GM12878 (cell line): ENCODE measurements around the gene COL13A1. TPM values are rescaled to one million over a fixed set of nuclear protein-coding genes. Genes with fewer than 3 reads are reported as not detected.

ENCODE experiments used
- ATAC-seq: fragments of 200-7000 bp; cut with Tn5 transposase; 3 replicates; pipeline ENCODE4 v1.9.1; 2020; ENCODE audit warnings: mild to moderate bottlenecking, moderate library complexity
- BruUV-seq: library from RNA; stranded (reverse); fragments of 400-500 nt; replicated peaks from 2 replicates; lab custom pipeline; 2021; lab: Mats Ljungman, UMichigan
- CTCF ChIA-PET: fragments of 300-600 bp; sonication (Branson Sonifier 250); formaldehyde crosslinking; extraction: SDS; loops from one replicate; lab custom pipeline; 2021; ENCODE audit warnings: inconsistent platforms; lab: Yijun Ruan, JAX
- POLR2A ChIA-PET: fragments of 350-600 bp; formaldehyde crosslinking; extraction: SDS; loops from one replicate; lab custom pipeline; 2021; ENCODE audit warnings: inconsistent platforms; lab: Charles Lee
- RAD21 ChIA-PET: fragments of 300-600 bp; sonication (Branson Sonifier 250); formaldehyde crosslinking; loops from one replicate; lab custom pipeline; 2023; ENCODE audit warnings: antibody characterized with exemption; ENCODE audit not compliant: unreplicated experiment; lab: Charles Lee
- SMC1A ChIA-PET: fragments of 300-600 bp; sonication (Branson Sonifier 250); formaldehyde crosslinking; loops from one replicate; lab custom pipeline; 2023; ENCODE audit not compliant: unreplicated experiment, uncharacterized antibody; lab: Charles Lee
- DNase-seq: peaks from one replicate; pipeline ENCODE4 v3.0.0-alpha.2; 2011; ENCODE audit warnings: low read depth, low spot score
- FAIRE-seq: peaks from 3 replicates; lab custom pipeline; 2011; peaks lifted over from hg19 to GRCh38; lab: Jason Lieb, UNC
- H2AFZ ChIP-seq: 2 replicates; pipeline ENCODE4 v1.6.0; 2011; ENCODE audit warnings: low read depth, low read length, control low read depth; ENCODE audit not compliant: control insufficient read depth
- H3K27ac ChIP-seq: 2 replicates; pipeline ENCODE4 v1.5.1; 2011; ENCODE audit warnings: control low read depth; ENCODE audit not compliant: control insufficient read depth, insufficient read depth
- H3K27me3 ChIP-seq, 2 experiments: replicated peaks in 1 of 2; 2 replicates each; pipeline versions ENCODE4 v1.6.0 to v1.6.1; 2011; ENCODE audit warnings: low read length in 1 of 2; ENCODE audit not compliant: control insufficient read depth in 2 of 2, insufficient read depth in 2 of 2
- H3K36me3 ChIP-seq, 2 experiments: 2 replicates each; pipeline ENCODE4 v1.5.1; 2011; ENCODE audit warnings: low read length in 1 of 2; ENCODE audit not compliant: control insufficient read depth in 2 of 2, insufficient read depth in 2 of 2
- H3K4me1 ChIP-seq: 2 replicates; pipeline ENCODE4 v1.6.1; 2011; ENCODE audit warnings: mild to moderate bottlenecking, low read length, moderate library complexity, mixed read lengths; ENCODE audit not compliant: control insufficient read depth, insufficient read depth
- H3K4me2 ChIP-seq: 2 replicates; pipeline ENCODE4 v1.6.0; 2011; ENCODE audit warnings: control low read depth; ENCODE audit not compliant: control insufficient read depth, insufficient read depth
- H3K4me3 ChIP-seq: fragments of 200-600 bp; sonication (generic); 2 replicates; pipeline ENCODE4 v1.5.1; 2016
- H3K79me2 ChIP-seq: 2 replicates; pipeline ENCODE4 v1.6.0; 2011; ENCODE audit warnings: low read length; ENCODE audit not compliant: control insufficient read depth, insufficient read depth
- H3K9ac ChIP-seq: 2 replicates; pipeline ENCODE4 v1.8.0; 2011; ENCODE audit warnings: low read length, control low read depth, mixed read lengths; ENCODE audit not compliant: control insufficient read depth, insufficient read depth
- H3K9me3 ChIP-seq: replicated peaks from 3 replicates; pipeline ENCODE4 v1.5.1; 2011; ENCODE audit warnings: mild to moderate bottlenecking, low read length; ENCODE audit not compliant: control insufficient read depth, insufficient read depth
- H4K20me1 ChIP-seq: 2 replicates; pipeline ENCODE4 v1.6.0; 2011; ENCODE audit not compliant: control insufficient read depth, insufficient read depth
- BHLHE40 ChIP-seq, 2 experiments: fragments of 450-650 bp in 1 of 2; IDR thresholded peaks; 2 replicates each; pipeline ENCODE4 v1.6.1; 2011 to 2017; ENCODE audit warnings: low read depth in 2 of 2, borderline replicate concordance in 1 of 2, improper control_type of control experiment in 1 of 2, low read length in 1 of 2, mild to moderate bottlenecking in 1 of 2
- CREB1 ChIP-seq: IDR thresholded peaks from 2 replicates; pipeline ENCODE4 v1.6.1; 2012; ENCODE audit warnings: low read depth, mild to moderate bottlenecking, inconsistent platforms
- IKZF1 ChIP-seq: fragments of 450-650 bp; conservative IDR thresholded peaks from 2 replicates; pipeline ENCODE4 v1.6.1; 2017; ENCODE audit warnings: antibody characterized with exemption, mild to moderate bottlenecking
- JUNB ChIP-seq: IDR thresholded peaks from 2 replicates; pipeline ENCODE4 v1.6.1; 2016; ENCODE audit warnings: antibody characterized with exemption, mild to moderate bottlenecking
- KDM1A ChIP-seq: fragments of 200-600 bp; sonication (generic); IDR thresholded peaks from 2 replicates; pipeline ENCODE4 v1.6.1; 2016; ENCODE audit warnings: borderline replicate concordance
- POU2F2 ChIP-seq: IDR thresholded peaks from 3 replicates; pipeline ENCODE4 v1.6.1; 2011; ENCODE audit warnings: low read depth, mild to moderate bottlenecking, low read length, borderline replicate concordance
- RB1 ChIP-seq: fragments of 450-650 bp; formaldehyde crosslinking; IDR thresholded peaks from 2 replicates; pipeline ENCODE4 v1.6.1; 2017; ENCODE audit warnings: mild to moderate bottlenecking, borderline replicate concordance
- SMARCA5 ChIP-seq: fragments of 450-650 bp; IDR thresholded peaks from 2 replicates; pipeline ENCODE4 v1.6.1; 2017; ENCODE audit warnings: mild to moderate bottlenecking
- TAF1 ChIP-seq: IDR thresholded peaks from 2 replicates; pipeline ENCODE4 v1.6.1; 2011; ENCODE audit warnings: mild to moderate bottlenecking, low read depth, low read length, borderline replicate concordance
- ZNF622 ChIP-seq: fragments of 450-650 bp; IDR thresholded peaks from 2 replicates; pipeline ENCODE4 v1.6.1; 2017; ENCODE audit warnings: mild to moderate bottlenecking, inconsistent platforms
- ZZZ3 ChIP-seq: IDR thresholded peaks from 2 replicates; pipeline ENCODE4 v1.6.1; 2011; ENCODE audit warnings: low read depth; ENCODE audit not compliant: control insufficient read depth, insufficient read length
- WGBS: methylation state at CpG from one replicate; pipeline ENCODE4 v1.1.6; 2016; ENCODE audit warnings: low lambda C conversion rate; ENCODE audit not compliant: insufficient replicate concordance, insufficient coverage; ENCODE audit errors: missing lambda C conversion rate; 5-methylcytosine and 5-hydroxymethylcytosine counted together
- in situ Hi-C: fragments of 300-500 bp; cut with MboI; formaldehyde crosslinking; loops from 9 replicates; pipeline ENCODE4 v1.14.3; 2018; ENCODE audit warnings: mixed read lengths
- intact Hi-C: fragments of 100-400 bp; cut with micrococcal nuclease; formaldehyde crosslinking; loops from one replicate; pipeline ENCODE4 v1.14.2; 2022; ENCODE audit not compliant: unreplicated experiment
- polyA plus RNA-seq, 11 experiments: library from polyadenylated mRNA; depleted of rRNA in 4 of 11; unstranded in 6 of 11; stranded (reverse) in 5 of 11; fragments of >200 nt; fragmentation: Nextera tagmentation in 4 of 11; fragmentation: Illumina TruSeq in 1 of 11; extraction: Ambion mirVana in 4 of 11; extraction: Trizol in 1 of 11; gene quantifications; 1 replicate in 1 of 11; 2 replicates in 10 of 11; pipeline versions ENCODE4 v1.2.1 to v1.2.3, GENCODE V29; 2011 to 2016; ENCODE audit warnings: inconsistent platforms in 2 of 11, missing spikeins in 2 of 11, low read depth in 1 of 11
- total RNA-seq, 4 experiments: library from RNA; depleted of rRNA in 3 of 4; stranded (reverse); fragments of >200 nt in 3 of 4; fragmentation: Illumina TruSeq in 1 of 4; extraction: Trizol in 1 of 4; gene quantifications; 2 replicates each; pipeline versions ENCODE4 v1.2.1 to v1.2.3, GENCODE V29; 2013 to 2021

The COL13A1 gene
- total and polyA plus RNA-seq, 10 of the 15 experiments (the other 5 are each of a cell fraction or from before 2014, with no cell fraction given) = 0.03 to 0.15 (median 0.05) TPM; not detected in 7

DNA sequence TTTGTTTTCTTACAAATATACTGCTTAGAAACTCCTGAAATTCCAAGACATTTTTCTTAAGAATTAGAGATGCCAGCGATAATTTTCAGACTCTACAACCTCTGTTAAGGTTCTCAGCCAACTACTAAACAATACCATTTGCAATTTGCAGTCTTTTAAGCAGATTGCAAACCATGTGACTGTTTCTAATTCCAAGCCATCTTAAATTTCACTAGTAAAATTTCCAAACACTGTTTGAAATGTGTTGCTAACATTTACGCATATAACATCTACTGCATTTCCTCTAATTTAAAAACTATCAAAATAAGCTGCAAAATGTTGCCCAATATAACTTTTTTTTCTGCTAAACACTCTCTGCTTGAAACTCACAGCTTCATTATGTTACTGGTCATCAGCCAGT lies 194.9 kb downstream of the COL13A1 start:
- ChIA-PET POLR2A (no interaction called here), SMC1A (interaction anchor here (1.5 kb wide), 1 partner anchor 38 kb away, joined by 4 read pairs; no protein-coding TSS in a partner anchor), RAD21 (no interaction called here), CTCF (interaction anchor here (0.7 kb wide), 1 partner anchor 82 kb away, joined by 3 read pairs; no protein-coding TSS in a partner anchor)
- no peaks in the 10 kb centered on the region for H3K79me2 ChIP-seq
- no peak overlapping the region for H3K27ac ChIP-seq
- H2AFZ ChIP-seq = no peak overlapping the region
- H3K9ac ChIP-seq = no peak overlapping the region
- intact Hi-C loops (no loop called here), in situ Hi-C loops (no loop called here)
- H4K20me1 ChIP-seq = no peaks in the 10 kb centered on the region
- H3K4me3 ChIP-seq = no peak overlapping the region
- FAIRE-seq = no peak
- no peaks in the 10 kb centered on the region for H3K4me1 ChIP-seq
- H3K4me2 ChIP-seq = no peak overlapping the region
- H3K27me3 ChIP-seq = no peaks in the 10 kb centered on the region
- no peak for DNase-seq
- BruUV-seq = no TSS peak
- no peaks in the 10 kb centered on the region for H3K36me3 ChIP-seq
- WGBS = 8% methylated on average over 2 of the region's 2 CpGs
- H3K9me3 ChIP-seq = peaks cover 1% of the 10 kb centered on the region; the same call in 1 of the 3 replicates
- ATAC-seq = no peak
- TF ChIP-seq ZNF622 (no peak), ZZZ3 (no peak), BHLHE40 (IDR thresholded peaks at IDR 0.05; ENCODE audit: borderline replicate concordance in 1 of 2, low read depth in 2 of 2, low read length in 1 of 2) (no peak), JUNB (no peak), POU2F2 (no peak), KDM1A (no peak), TAF1 (no peak), SMARCA5 (no peak), CREB1 (no peak), IKZF1 (no peak), RB1 (no peak)
